GM06990 (cell line): ENCODE measurements around the gene NKX3-2.

Source experiments
- DNase-seq: peaks from one replicate; pipeline ENCODE4 v3.0.0-alpha.2; 2011; ENCODE audit not compliant: insufficient read length; ENCODE audit errors: extremely low read depth
- H3K27me3 ChIP-seq: replicated peaks from 2 replicates; pipeline ENCODE4 v1.6.0; 2011; ENCODE audit warnings: low read length; ENCODE audit not compliant: control insufficient read depth, insufficient read depth
- H3K36me3 ChIP-seq: 2 replicates; pipeline ENCODE4 v1.5.1; 2011; ENCODE audit warnings: low read length; ENCODE audit not compliant: control insufficient read depth, insufficient read depth
- H3K4me3 ChIP-seq: replicated peaks from 2 replicates; pipeline ENCODE4 v1.5.1; 2011; ENCODE audit warnings: low read depth, mild to moderate bottlenecking, control low read depth, low read length
- TF ChIP-seq, protein P1 (sequence below): IDR thresholded peaks from 2 replicates; pipeline ENCODE4 v1.5.1; 2011; ENCODE audit warnings: low read length, control low read depth, mild to moderate bottlenecking, inconsistent platforms; ENCODE audit not compliant: insufficient read depth, poor library complexity, severe bottlenecking

The NKX3-2 gene

DNA sequence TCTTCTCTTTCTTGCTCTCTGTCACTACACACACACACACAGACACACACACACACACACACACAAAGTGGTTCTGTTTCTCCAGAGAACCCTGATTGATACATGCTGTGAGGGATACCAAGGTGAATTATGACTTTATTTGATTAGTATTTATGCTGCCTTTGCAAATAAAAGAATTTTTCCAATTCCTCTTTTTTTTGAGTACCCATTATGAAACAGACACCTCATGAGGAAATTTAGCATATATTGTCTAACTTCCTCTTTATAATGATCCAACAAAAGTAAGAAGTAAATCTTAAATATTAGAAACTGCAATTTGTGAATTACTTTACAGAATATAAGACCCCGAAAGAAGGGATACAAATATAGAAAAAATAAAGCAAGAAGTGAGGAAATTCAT lies 45.8 kb downstream of the NKX3-2 start:
- no peak for DNase-seq
- TF ChIP-seq, protein P1, sequence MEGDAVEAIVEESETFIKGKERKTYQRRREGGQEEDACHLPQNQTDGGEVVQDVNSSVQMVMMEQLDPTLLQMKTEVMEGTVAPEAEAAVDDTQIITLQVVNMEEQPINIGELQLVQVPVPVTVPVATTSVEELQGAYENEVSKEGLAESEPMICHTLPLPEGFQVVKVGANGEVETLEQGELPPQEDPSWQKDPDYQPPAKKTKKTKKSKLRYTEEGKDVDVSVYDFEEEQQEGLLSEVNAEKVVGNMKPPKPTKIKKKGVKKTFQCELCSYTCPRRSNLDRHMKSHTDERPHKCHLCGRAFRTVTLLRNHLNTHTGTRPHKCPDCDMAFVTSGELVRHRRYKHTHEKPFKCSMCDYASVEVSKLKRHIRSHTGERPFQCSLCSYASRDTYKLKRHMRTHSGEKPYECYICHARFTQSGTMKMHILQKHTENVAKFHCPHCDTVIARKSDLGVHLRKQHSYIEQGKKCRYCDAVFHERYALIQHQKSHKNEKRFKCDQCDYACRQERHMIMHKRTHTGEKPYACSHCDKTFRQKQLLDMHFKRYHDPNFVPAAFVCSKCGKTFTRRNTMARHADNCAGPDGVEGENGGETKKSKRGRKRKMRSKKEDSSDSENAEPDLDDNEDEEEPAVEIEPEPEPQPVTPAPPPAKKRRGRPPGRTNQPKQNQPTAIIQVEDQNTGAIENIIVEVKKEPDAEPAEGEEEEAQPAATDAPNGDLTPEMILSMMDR, result no peak
- no peaks in the 10 kb centered on the region for H3K36me3 ChIP-seq
- no peak overlapping the region for H3K4me3 ChIP-seq
- H3K27me3 ChIP-seq, result no peaks in the 10 kb centered on the region

DNA sequence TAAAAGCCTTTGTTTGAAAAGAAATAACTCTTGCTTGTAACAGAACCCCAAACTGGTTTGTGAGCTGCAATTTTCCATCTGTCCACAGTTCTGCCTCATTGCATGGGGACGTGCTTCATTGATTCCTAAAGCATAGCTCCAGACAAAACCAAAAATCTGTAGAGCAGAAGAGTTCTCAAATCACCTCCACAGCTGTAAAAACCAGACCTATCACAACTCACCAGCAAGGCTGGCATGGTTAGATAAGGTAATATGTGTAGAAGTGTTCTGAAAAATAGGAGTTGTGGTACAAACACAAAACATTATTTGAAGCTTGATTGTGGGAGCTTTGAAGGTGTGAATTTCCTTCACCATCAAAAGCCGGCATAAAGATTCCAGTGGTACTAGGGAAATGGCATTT lies 47.7 kb downstream of the NKX3-2 start:
- TF ChIP-seq, protein P1, result no peak
- H3K27me3 ChIP-seq, result no peaks in the 10 kb centered on the region
- DNase-seq, result no peak
- no peaks in the 10 kb centered on the region for H3K36me3 ChIP-seq
- no peak overlapping the region for H3K4me3 ChIP-seq

DNA sequence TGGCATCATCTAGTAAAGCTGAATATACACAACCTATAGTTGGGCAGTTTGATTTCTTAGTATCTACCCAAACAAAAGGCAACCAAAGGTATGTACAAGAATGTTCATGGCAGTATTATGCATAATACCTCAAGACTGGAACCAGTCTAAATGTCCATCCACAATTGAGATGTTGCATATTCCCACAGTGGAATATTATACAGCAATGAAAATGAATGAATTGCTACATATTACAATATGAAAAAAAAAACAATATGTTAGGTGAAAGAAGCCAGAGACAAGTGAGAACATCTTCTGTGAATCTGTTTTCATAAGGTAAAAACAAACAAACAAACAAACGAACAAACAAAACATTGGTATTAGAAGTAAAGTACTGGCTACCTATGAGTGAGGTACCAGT lies 48.6 kb downstream of the NKX3-2 start:
- DNase-seq, result no peak
- H3K27me3 ChIP-seq, result no peaks in the 10 kb centered on the region
- H3K4me3 ChIP-seq, result no peak overlapping the region
- H3K36me3 ChIP-seq, result no peaks in the 10 kb centered on the region
- TF ChIP-seq, protein P1, result no peak

DNA sequence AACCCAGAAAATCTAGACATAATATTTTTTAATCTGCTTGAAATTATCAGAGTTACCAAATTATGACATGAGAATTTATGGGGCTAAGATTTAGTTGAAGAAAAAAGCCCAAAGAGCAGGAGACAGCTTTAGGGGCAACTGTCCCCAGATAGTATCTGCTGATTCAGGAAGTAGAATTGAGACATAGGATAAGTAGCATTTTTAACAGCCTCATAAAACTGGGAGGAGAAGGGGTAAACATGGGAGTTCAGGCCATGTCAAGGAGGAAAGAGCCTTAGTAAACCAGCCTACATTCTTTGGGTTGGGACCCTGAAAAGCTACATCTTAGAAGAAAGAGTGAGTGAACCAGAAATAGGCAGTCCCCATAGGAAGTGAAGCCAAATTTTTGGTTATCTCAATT lies 50.5 kb downstream of the NKX3-2 start:
- no peak for DNase-seq
- H3K36me3 ChIP-seq, result no peaks in the 10 kb centered on the region
- TF ChIP-seq, protein P1, result no peak
- H3K27me3 ChIP-seq, result no peaks in the 10 kb centered on the region
- H3K4me3 ChIP-seq, result no peak overlapping the region

DNA sequence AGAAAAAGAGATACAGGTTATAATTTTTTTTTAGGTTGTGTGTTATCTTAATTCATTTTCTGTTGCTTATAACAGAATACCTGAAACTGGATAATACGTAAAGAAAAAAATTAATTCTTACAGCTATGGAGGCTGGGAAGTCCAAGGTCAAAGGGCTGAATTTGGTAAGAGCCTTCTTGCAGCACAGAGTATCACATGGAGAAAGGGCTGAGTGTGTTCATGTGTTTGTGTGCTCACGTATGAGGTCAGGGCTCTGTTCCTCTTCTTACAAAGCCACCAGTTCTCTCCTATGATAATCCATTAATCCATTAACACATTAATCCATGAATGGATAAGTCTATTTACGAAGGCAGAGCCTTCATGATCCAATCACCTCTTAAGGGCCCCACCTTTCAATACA lies 51.6 kb downstream of the NKX3-2 start:
- Histone ChIP-seq H3K36me3 (no peaks in the 10 kb centered on the region), H3K27me3 (no peaks in the 10 kb centered on the region), H3K4me3 (no peak overlapping the region)
- no peak for DNase-seq
- TF ChIP-seq, protein P1, result no peak
